SK-N-SH treated with all-trans-retinoic acid at 6 μM for 48 hours (cell line): Measurements from ENCODE around the gene MGMT.

Experiments used
- ATAC-seq: fragments of 200-7000 bp; cut with Tn5 transposase; 3 replicates; pipeline ENCODE4 v1.9.1; 2020; ENCODE audit warnings: mild to moderate bottlenecking, moderate library complexity
- ARNTL ChIP-seq: fragments of 450-650 bp; formaldehyde crosslinking; IDR thresholded peaks from 2 replicates; pipeline ENCODE4 v1.5.0; 2020; ENCODE audit warnings: low read depth, mild to moderate bottlenecking, moderate library complexity, borderline replicate concordance
- BACH2 ChIP-seq: fragments of 250-450 bp; sonication (Bioruptor Pico); IDR thresholded peaks from 2 replicates; pipeline ENCODE4 v1.9.0; 2021; ENCODE audit warnings: mild to moderate bottlenecking, borderline replicate concordance
- CSDC2 ChIP-seq: fragments of 250-450 bp; sonication (Bioruptor Pico); IDR thresholded peaks from 2 replicates; pipeline ENCODE4 v1.5.0; 2020; ENCODE audit warnings: mild to moderate bottlenecking, moderate library complexity
- CSRNP3 ChIP-seq: fragments of 250-450 bp; sonication (Bioruptor Pico); IDR thresholded peaks from 2 replicates; pipeline ENCODE4 v1.5.1; 2021; ENCODE audit warnings: mild to moderate bottlenecking, moderate library complexity
- ESRRG ChIP-seq: fragments of 250-450 bp; sonication (Bioruptor Pico); IDR thresholded peaks from 2 replicates; pipeline ENCODE4 v1.6.1; 2021; ENCODE audit warnings: mild to moderate bottlenecking
- GLIS3 ChIP-seq: fragments of 250-450 bp; sonication (Bioruptor Pico); IDR thresholded peaks from 2 replicates; pipeline ENCODE4 v1.5.0; 2020; ENCODE audit warnings: mild to moderate bottlenecking, moderate library complexity
- ISL1 ChIP-seq: fragments of 250-450 bp; sonication (Bioruptor Pico); IDR thresholded peaks from 2 replicates; pipeline ENCODE4 v2.1.2; 2022; ENCODE audit warnings: mild to moderate bottlenecking, moderate library complexity
- OSR1 ChIP-seq: fragments of 250-450 bp; sonication (Bioruptor Pico); IDR thresholded peaks from 2 replicates; pipeline ENCODE4 v1.8.0; 2022; ENCODE audit warnings: moderate library complexity, mild to moderate bottlenecking, inconsistent platforms
- PPARA ChIP-seq: fragments of 250-450 bp; sonication (Bioruptor Pico); IDR thresholded peaks from 2 replicates; pipeline ENCODE4 v1.5.0; 2020; ENCODE audit warnings: mild to moderate bottlenecking, borderline replicate concordance
- RARB ChIP-seq: fragments of 250-450 bp; sonication (Bioruptor Pico); IDR thresholded peaks from 2 replicates; pipeline ENCODE4 v1.8.0; 2021; ENCODE audit warnings: mild to moderate bottlenecking, moderate library complexity
- TCF4 ChIP-seq: fragments of 250-450 bp; sonication (Bioruptor Pico); IDR thresholded peaks from 2 replicates; pipeline ENCODE4 v1.8.0; 2021; ENCODE audit warnings: mild to moderate bottlenecking, moderate library complexity, borderline replicate concordance
- TOX ChIP-seq: fragments of 250-450 bp; sonication (Bioruptor Pico); IDR thresholded peaks from 2 replicates; pipeline ENCODE4 v1.8.0; 2021; ENCODE audit warnings: mild to moderate bottlenecking, moderate library complexity, borderline replicate concordance
- TSHZ2 ChIP-seq: fragments of 250-450 bp; sonication (Bioruptor Pico); IDR thresholded peaks from 2 replicates; pipeline ENCODE4 v1.5.0; 2020; ENCODE audit warnings: mild to moderate bottlenecking, moderate library complexity
- ZC3H10 ChIP-seq: fragments of 250-450 bp; sonication (Bioruptor Pico); IDR thresholded peaks from 2 replicates; pipeline ENCODE4 v1.5.1; 2021; ENCODE audit warnings: mild to moderate bottlenecking, moderate library complexity
- ZFP30 ChIP-seq: fragments of 450-650 bp; formaldehyde crosslinking; IDR thresholded peaks from 2 replicates; pipeline ENCODE4 v1.5.0; 2022; ENCODE audit warnings: mild to moderate bottlenecking, moderate library complexity
- ZNF565 ChIP-seq: fragments of 450-650 bp; formaldehyde crosslinking; conservative IDR thresholded peaks from 2 replicates; pipeline ENCODE4 v1.5.0; 2020; ENCODE audit warnings: low read depth, mild to moderate bottlenecking, moderate library complexity
- ZNF70 ChIP-seq: fragments of 450-650 bp; formaldehyde crosslinking; IDR thresholded peaks from 2 replicates; pipeline ENCODE4 v1.5.0; 2020; ENCODE audit warnings: mild to moderate bottlenecking, moderate library complexity
- ZNF8 ChIP-seq: fragments of 450-650 bp; formaldehyde crosslinking; IDR thresholded peaks from 2 replicates; pipeline ENCODE4 v1.5.0; 2020; ENCODE audit warnings: mild to moderate bottlenecking, moderate library complexity
- TF ChIP-seq, protein P1 (sequence below): fragments of 250-450 bp; sonication (Bioruptor Pico); IDR thresholded peaks from 2 replicates; pipeline ENCODE4 v1.5.1; 2020; ENCODE audit warnings: low read depth, mild to moderate bottlenecking, moderate library complexity
- TF ChIP-seq, protein P2 (sequence below): fragments of 250-450 bp; sonication (Bioruptor Pico); IDR thresholded peaks from 2 replicates; pipeline ENCODE4 v1.8.0; 2021; ENCODE audit warnings: low read depth, mild to moderate bottlenecking, moderate library complexity, borderline replicate concordance

Gene MGMT

DNA sequence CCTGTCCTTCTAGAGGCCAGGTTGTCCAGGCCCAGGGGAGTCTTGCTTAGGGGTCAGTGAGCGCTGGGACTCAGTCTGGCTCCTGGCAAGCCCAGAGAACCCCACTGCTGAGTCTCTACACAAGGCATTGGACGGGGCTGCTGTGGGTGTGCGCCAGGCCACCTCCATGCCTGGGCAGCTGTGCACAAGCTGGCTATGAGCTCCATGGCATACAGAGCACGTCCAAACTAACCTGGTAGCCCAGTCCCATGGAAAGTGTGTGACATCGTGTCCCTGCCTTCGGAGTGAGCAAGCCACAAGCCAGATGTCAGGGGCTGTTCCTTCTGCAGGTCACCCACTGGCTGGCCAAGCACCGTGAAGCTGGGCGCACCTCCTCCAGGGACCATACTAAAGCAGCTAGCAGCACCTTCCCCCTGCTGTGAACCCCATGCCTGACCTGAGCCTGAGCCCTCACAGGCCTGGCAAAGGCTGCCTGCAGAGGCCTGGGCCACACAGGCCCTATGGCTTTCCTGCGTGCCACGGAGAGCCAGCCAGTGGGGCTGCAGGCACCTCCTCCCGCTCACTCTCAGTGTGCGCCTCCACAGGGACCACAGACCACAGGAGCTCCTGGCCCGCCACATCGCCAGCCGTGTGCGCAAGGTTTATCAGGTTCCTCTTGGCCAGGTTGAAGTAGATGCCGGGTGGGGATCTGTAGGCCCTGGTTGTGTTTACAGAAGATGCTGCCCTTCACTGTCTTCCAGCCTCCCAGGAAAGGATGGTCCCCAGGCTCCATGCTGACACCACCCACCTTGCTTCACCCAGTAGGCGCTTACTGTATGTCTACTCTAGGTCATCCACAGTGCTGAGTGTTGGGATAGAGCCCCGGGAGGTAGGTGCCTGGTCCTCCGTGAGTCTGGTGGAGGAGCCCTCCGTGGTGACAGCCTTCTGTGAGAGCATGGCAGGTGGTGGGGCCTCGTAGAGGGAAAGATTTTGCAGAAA, 277.4 kb downstream of the MGMT start:
- TF ChIP-seq, protein P1, sequence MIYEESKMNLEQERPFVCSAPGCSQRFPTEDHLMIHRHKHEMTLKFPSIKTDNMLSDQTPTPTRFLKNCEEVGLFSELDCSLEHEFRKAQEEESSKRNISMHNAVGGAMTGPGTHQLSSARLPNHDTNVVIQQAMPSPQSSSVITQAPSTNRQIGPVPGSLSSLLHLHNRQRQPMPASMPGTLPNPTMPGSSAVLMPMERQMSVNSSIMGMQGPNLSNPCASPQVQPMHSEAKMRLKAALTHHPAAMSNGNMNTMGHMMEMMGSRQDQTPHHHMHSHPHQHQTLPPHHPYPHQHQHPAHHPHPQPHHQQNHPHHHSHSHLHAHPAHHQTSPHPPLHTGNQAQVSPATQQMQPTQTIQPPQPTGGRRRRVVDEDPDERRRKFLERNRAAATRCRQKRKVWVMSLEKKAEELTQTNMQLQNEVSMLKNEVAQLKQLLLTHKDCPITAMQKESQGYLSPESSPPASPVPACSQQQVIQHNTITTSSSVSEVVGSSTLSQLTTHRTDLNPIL (CRISPR knock-in tag): no peak
- no peak for TF ChIP-seq TCF4 (CRISPR knock-in tag)
- TF ChIP-seq ZNF8 (CRISPR knock-in tag): no peak
- TF ChIP-seq CSRNP3 (CRISPR knock-in tag): no peak
- TF ChIP-seq, protein P2, sequence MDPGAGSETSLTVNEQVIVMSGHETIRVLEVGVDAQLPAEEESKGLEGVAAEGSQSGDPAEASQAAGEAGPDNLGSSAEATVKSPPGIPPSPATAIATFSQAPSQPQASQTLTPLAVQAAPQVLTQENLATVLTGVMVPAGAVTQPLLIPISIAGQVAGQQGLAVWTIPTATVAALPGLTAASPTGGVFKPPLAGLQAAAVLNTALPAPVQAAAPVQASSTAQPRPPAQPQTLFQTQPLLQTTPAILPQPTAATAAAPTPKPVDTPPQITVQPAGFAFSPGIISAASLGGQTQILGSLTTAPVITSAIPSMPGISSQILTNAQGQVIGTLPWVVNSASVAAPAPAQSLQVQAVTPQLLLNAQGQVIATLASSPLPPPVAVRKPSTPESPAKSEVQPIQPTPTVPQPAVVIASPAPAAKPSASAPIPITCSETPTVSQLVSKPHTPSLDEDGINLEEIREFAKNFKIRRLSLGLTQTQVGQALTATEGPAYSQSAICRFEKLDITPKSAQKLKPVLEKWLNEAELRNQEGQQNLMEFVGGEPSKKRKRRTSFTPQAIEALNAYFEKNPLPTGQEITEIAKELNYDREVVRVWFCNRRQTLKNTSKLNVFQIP (CRISPR knock-in tag): no peak
- no peak for TF ChIP-seq ZFP30
- no peak for TF ChIP-seq RARB (CRISPR knock-in tag)
- TF ChIP-seq CSDC2: no peak
- no peak for TF ChIP-seq TSHZ2 (CRISPR knock-in tag)
- no peak for TF ChIP-seq BACH2 (CRISPR knock-in tag)
- no peak for TF ChIP-seq GLIS3 (CRISPR knock-in tag)
- no peak for TF ChIP-seq ARNTL (CRISPR knock-in tag)
- no peak for TF ChIP-seq TOX (CRISPR knock-in tag)
- no peak for TF ChIP-seq ZNF565 (CRISPR knock-in tag)
- no peak for ATAC-seq

GRCh38 chr10:129745186-129745750, 278.2 kb downstream of the MGMT start:
- TF ChIP-seq ZNF70 (CRISPR knock-in tag) (no peak), PPARA (CRISPR knock-in tag) (no peak), BACH2 (CRISPR knock-in tag) (no peak), ZNF565 (CRISPR knock-in tag) (no peak), CSDC2 (no peak), RARB (CRISPR knock-in tag) (no peak), ZNF8 (CRISPR knock-in tag) (no peak), ISL1 (CRISPR knock-in tag) (no peak), ARNTL (CRISPR knock-in tag) (no peak), TSHZ2 (CRISPR knock-in tag) (no peak), TCF4 (CRISPR knock-in tag) (no peak), ZC3H10 (no peak), TOX (CRISPR knock-in tag) (no peak), CSRNP3 (CRISPR knock-in tag) (no peak), OSR1 (CRISPR knock-in tag) (no peak), ESRRG (CRISPR knock-in tag) (no peak), GLIS3 (CRISPR knock-in tag) (no peak), ZFP30 (no peak)
- TF ChIP-seq, protein P2 (CRISPR knock-in tag): no peak
- TF ChIP-seq, protein P1 (CRISPR knock-in tag): no peak
- ATAC-seq: no peak
